IMR-90 (cell line): ENCODE results near the gene NLGN3. TPM values are rescaled to one million over a fixed set of nuclear protein-coding genes. Genes with fewer than 3 reads are reported as not detected.

ENCODE experiments used
- ATAC-seq: fragments of 200-7000 bp; cut with Tn5 transposase; 2 replicates; pipeline ENCODE4 v1.9.1; 2020; ENCODE audit warnings: low read depth, mild to moderate bottlenecking, moderate library complexity
- Bru-seq: library from RNA; stranded (reverse); fragments of 400-500 nt; gene quantifications from one replicate; lab custom pipeline; 2021; lab: Mats Ljungman, UMichigan
- BruChase-seq, 2 experiments: library from RNA; stranded (reverse); fragments of 400-500 nt; gene quantifications; one replicate each; lab custom pipeline; 2021; lab: Mats Ljungman, UMichigan
- BruUV-seq: library from RNA; stranded (reverse); fragments of 400-500 nt; replicated peaks from 2 replicates; lab custom pipeline; 2021; lab: Mats Ljungman, UMichigan
- CTCF ChIA-PET: fragments of 300-600 bp; formaldehyde crosslinking; extraction: SDS; loops from one replicate; lab custom pipeline; 2021; ENCODE audit warnings: antibody characterized with exemption; lab: Yijun Ruan, JAX
- POLR2A ChIA-PET: fragments of 300-600 bp; sonication (Branson Sonifier 250); formaldehyde crosslinking; loops from one replicate; lab custom pipeline; 2022; ENCODE audit warnings: antibody characterized with exemption; ENCODE audit not compliant: unreplicated experiment; lab: Charles Lee
- DNase-seq: peaks from one replicate; pipeline ENCODE4 v3.0.0; 2013
- H2AFZ ChIP-seq: replicated peaks from 2 replicates; pipeline ENCODE3; 2013; ENCODE audit warnings: low read length, mild to moderate bottlenecking; ENCODE audit not compliant: poor library complexity
- H2AK5ac ChIP-seq: 2 replicates; pipeline ENCODE4 v1.6.1; 2013; ENCODE audit warnings: low read depth, low read length, inconsistent platforms
- H2AK9ac ChIP-seq: replicated peaks from 2 replicates; pipeline ENCODE3; 2013; ENCODE audit warnings: mild to moderate bottlenecking, low read depth, low read length, moderate library complexity; ENCODE audit not compliant: poor library complexity
- H2BK120ac ChIP-seq: 2 replicates; pipeline ENCODE4 v1.6.1; 2013; ENCODE audit warnings: low read depth, low read length, inconsistent platforms
- H2BK15ac ChIP-seq: 3 replicates; pipeline ENCODE4 v1.6.1; 2013; ENCODE audit warnings: low read depth, low read length, inconsistent platforms
- H2BK20ac ChIP-seq: 2 replicates; pipeline ENCODE4 v1.6.1; 2013; ENCODE audit warnings: low read depth, mild to moderate bottlenecking, inconsistent platforms, low read length, moderate library complexity
- H2BK5ac ChIP-seq: 2 replicates; pipeline ENCODE4 v1.6.1; 2013; ENCODE audit warnings: mild to moderate bottlenecking, low read depth, low read length, inconsistent platforms; ENCODE audit not compliant: poor library complexity, severe bottlenecking
- H3K14ac ChIP-seq: replicated peaks from 2 replicates; pipeline ENCODE4 v1.6.1; 2013; ENCODE audit warnings: low read depth, low read length, inconsistent platforms
- H3K18ac ChIP-seq: 2 replicates; pipeline ENCODE4 v1.6.1; 2013; ENCODE audit warnings: low read depth, low read length, control low read depth
- H3K23ac ChIP-seq: 2 replicates; pipeline ENCODE4 v1.6.1; 2013; ENCODE audit warnings: low read depth, low read length, inconsistent platforms
- H3K27ac ChIP-seq: 2 replicates; pipeline ENCODE4 v1.5.1; 2013; ENCODE audit warnings: mild to moderate bottlenecking, control low read depth, low read length; ENCODE audit not compliant: insufficient read depth
- H3K27me3 ChIP-seq: 2 replicates; pipeline ENCODE4 v1.6.1; 2013; ENCODE audit warnings: low read length; ENCODE audit not compliant: control insufficient read depth, insufficient read depth
- H3K36me3 ChIP-seq: 2 replicates; pipeline ENCODE4 v1.6.1; 2013; ENCODE audit warnings: low read length, mixed read lengths; ENCODE audit not compliant: control insufficient read depth, insufficient read depth
- H3K4ac ChIP-seq: 2 replicates; pipeline ENCODE4 v1.6.1; 2013; ENCODE audit warnings: low read depth, low read length, inconsistent platforms
- H3K4me1 ChIP-seq: 2 replicates; pipeline ENCODE4 v1.6.1; 2013; ENCODE audit warnings: low read length, mixed read lengths; ENCODE audit not compliant: control insufficient read depth, insufficient read depth
- H3K4me2 ChIP-seq: 2 replicates; pipeline ENCODE4 v1.6.1; 2013; ENCODE audit warnings: low read depth, mild to moderate bottlenecking, control low read depth, low read length, moderate library complexity
- H3K4me3 ChIP-seq: 2 replicates; pipeline ENCODE4 v1.5.1; 2013; ENCODE audit warnings: low read depth, mild to moderate bottlenecking, control low read depth, low read length, moderate library complexity; ENCODE audit not compliant: insufficient read depth
- H3K56ac ChIP-seq: 2 replicates; pipeline ENCODE4 v1.6.1; 2013; ENCODE audit warnings: low read length, inconsistent platforms; ENCODE audit not compliant: insufficient read depth; ENCODE audit errors: extremely low read depth
- H3K79me1 ChIP-seq, 2 experiments: 2 replicates each; pipeline ENCODE4 v1.6.1; 2013; ENCODE audit warnings: low read length in 2 of 2, inconsistent platforms in 1 of 2, low read depth in 1 of 2
- H3K9ac ChIP-seq: 2 replicates; pipeline ENCODE4 v1.6.1; 2013; ENCODE audit warnings: low read depth, low read length, control low read depth
- H3K9me1 ChIP-seq: 2 replicates; pipeline ENCODE4 v1.6.1; 2013; ENCODE audit warnings: low read length, inconsistent platforms; ENCODE audit not compliant: insufficient read depth
- H3K9me3 ChIP-seq: 2 replicates; pipeline ENCODE4 v1.6.1; 2013; ENCODE audit warnings: low read length; ENCODE audit not compliant: control insufficient read depth, insufficient read depth
- H4K20me1 ChIP-seq: 2 replicates; pipeline ENCODE4 v1.6.1; 2013; ENCODE audit warnings: low read length, inconsistent platforms; ENCODE audit not compliant: insufficient read depth
- H4K5ac ChIP-seq: 2 replicates; pipeline ENCODE4 v1.6.1; 2013; ENCODE audit warnings: mild to moderate bottlenecking, low read depth, low read length, control low read depth
- H4K8ac ChIP-seq, 2 experiments: 2 replicates each; pipeline ENCODE4 v1.6.1; 2013; ENCODE audit warnings: low read depth in 2 of 2, low read length in 2 of 2, control low read depth in 1 of 2, inconsistent platforms in 1 of 2
- H4K91ac ChIP-seq: 2 replicates; pipeline ENCODE4 v1.6.1; 2013; ENCODE audit warnings: low read depth, low read length, inconsistent platforms; ENCODE audit not compliant: insufficient read depth
- FOS ChIP-seq: fragments of 150-350 bp; IDR thresholded peaks from 2 replicates; pipeline ENCODE4 v1.6.1; 2016; ENCODE audit warnings: low read depth, low read length
- RAD21 ChIP-seq: IDR thresholded peaks from 2 replicates; pipeline ENCODE4 v1.6.1; 2012; ENCODE audit warnings: low read length, improper control_type of control experiment
- WGBS, 2 experiments: methylation state at CpG; one replicate each; pipeline versions ENCODE4 v1.1.5 to v1.1.7; 2013; ENCODE audit warnings: missing lambda C conversion rate in 2 of 2; ENCODE audit not compliant: insufficient read length in 1 of 2; ENCODE audit errors: extremely low coverage in 2 of 2; 5-methylcytosine and 5-hydroxymethylcytosine counted together
- dilution Hi-C: fragments of 300-500 bp; cut with HindIII; formaldehyde crosslinking; loops from one replicate; pipeline ENCODE4 v1.14.3; 2018; ENCODE audit warnings: low sequenced_read_pairs; ENCODE audit not compliant: unreplicated experiment
- in situ Hi-C: fragments of 300-500 bp; cut with MboI; formaldehyde crosslinking; loops from 3 replicates; pipeline ENCODE4 v1.14.3; 2019; ENCODE audit warnings: low sequenced_read_pairs, inconsistent platforms, mixed read lengths
- intact Hi-C: fragments of 100-400 bp; cut with micrococcal nuclease; formaldehyde crosslinking; loops from 2 replicates; pipeline ENCODE4 v1.10.0; 2022
- long read RNA-seq: library from polyadenylated mRNA; unstranded; transcript quantifications from one replicate; pipeline ENCODE4 v2.0.0, GENCODE V29; 2021; ENCODE audit not compliant: unreplicated experiment
- polyA plus RNA-seq, 3 experiments: library from polyadenylated mRNA; depleted of rRNA; stranded (reverse); fragments of >200 nt; gene quantifications; 2 replicates each; pipeline ENCODE4 v1.2.3, GENCODE V29; 2012; ENCODE audit warnings: low replicate concordance in 1 of 3
- total RNA-seq: library from RNA; depleted of rRNA; stranded (reverse); fragments of >200 nt; gene quantifications from 2 replicates; pipeline ENCODE4 v1.2.3, GENCODE V29; 2012; rRNA removed

Gene NLGN3
- 0.18 and 0.28 TPM in 2 replicates for total RNA-seq
- 0.36 and 0.39 TPM in 2 replicates for polyA plus RNA-seq (2012; rRNA removed)
- 0.28 and 0.37 TPM in 2 replicates for polyA plus RNA-seq (2012; cell fraction: cytosol; rRNA removed)
- polyA plus RNA-seq (2012; cell fraction: nucleus; rRNA removed; ENCODE audit: low replicate concordance) = 1.9 TPM in 2 replicates
- Bru-seq, nascent RNA = percentile 34 among the genes with signal in this experiment
- BruChase-seq, experiment 1, labeled RNA remaining after a 6-hour chase = percentile 43 among the genes with signal in this experiment
- percentile 42 among the genes with signal in this experiment for BruChase-seq, experiment 2, labeled RNA remaining after a 2-hour chase
- long read RNA-seq, partial matches to known transcripts = 1 of 1 reads
- long read RNA-seq, other reads (novel, unspliced or antisense) = 0 of 1 reads

GRCh38 chrX:71144651-71145050, at the start of gene NLGN3:
TSS of gene NLGN3 (plus strand) at chrX:71144841. CDS start at chrX:71147750, 2,909 bp downstream.
- no peak within 1 kb of the TSS for H4K91ac ChIP-seq
- no peak within 1 kb of the TSS for H3K9ac ChIP-seq
- peaks cover 12% of the 10 kb centered on the region; the same call in 1 of the 2 replicates for H3K36me3 ChIP-seq
- H3K4ac ChIP-seq = no peak within 1 kb of the TSS; the same call in 1 of the 2 replicates
- no peaks in the 10 kb centered on the region for H4K20me1 ChIP-seq
- CTCF ChIA-PET = no interaction called here
- H2BK120ac ChIP-seq = no peak within 1 kb of the TSS
- H3K4me3 ChIP-seq = no peak within 1 kb of the TSS
- ATAC-seq (no peak), DNase-seq (no peak)
- dilution Hi-C loops = no loop called here
- POLR2A ChIA-PET = no interaction called here
- no peaks in the 10 kb centered on the region for H3K9me3 ChIP-seq
- H2BK15ac ChIP-seq = no peak within 1 kb of the TSS
- H4K8ac ChIP-seq = peak within 1 kb of the TSS in 1 of 2 experiments; percentile 69; a peak in 2 of 4 replicates
- H2AK9ac ChIP-seq = no peak within 1 kb of the TSS
- H3K14ac ChIP-seq = no peak within 1 kb of the TSS
- H3K27ac ChIP-seq = no peak within 1 kb of the TSS
- TF ChIP-seq RAD21 (no peak), FOS (no peak)
- H3K56ac ChIP-seq = no peak within 1 kb of the TSS
- H3K27me3 ChIP-seq = peaks cover 2% of the 10 kb centered on the region; the same call in 1 of the 2 replicates
- H2BK20ac ChIP-seq = no peak within 1 kb of the TSS
- peak within 1 kb of the TSS; percentile 46; the same call in 1 of the 2 replicates for H3K4me2 ChIP-seq
- intact Hi-C loops = no loop called here
- in situ Hi-C loops = no loop called here
- no peak within 1 kb of the TSS for H4K5ac ChIP-seq
- peaks cover 2% of the 10 kb centered on the region; the same call in 1 of the 2 replicates for H3K4me1 ChIP-seq
- H2AK5ac ChIP-seq = no peak within 1 kb of the TSS
- no peak within 1 kb of the TSS for H3K18ac ChIP-seq
- peak within 1 kb of the TSS; percentile 71 for H2AFZ ChIP-seq
- 62% methylated on average over 6 of the region's 28 CpGs; no CpG with 5 or more reads in 1 of the 2 experiments for WGBS, 2 experiments
- H3K23ac ChIP-seq = no peak within 1 kb of the TSS
- H2BK5ac ChIP-seq = no peak within 1 kb of the TSS
- BruUV-seq = no TSS peak
- H3K79me1 ChIP-seq = no peaks in the 10 kb centered on the region
- H3K9me1 ChIP-seq = peaks cover 3% of the 10 kb centered on the region; the same call in 1 of the 2 replicates
